ENCODE data around the gene GRIK4. TPM values are rescaled to one million over a fixed set of nuclear protein-coding genes. Genes with fewer than 3 reads are reported as not detected.
A peak's percentile ranks its signal among the peaks of the same experiment; 100 is the strongest.

GRIK4 gene
- total RNA-seq, 1 experiment from 2014 or later: 3.3 TPM

DNA sequence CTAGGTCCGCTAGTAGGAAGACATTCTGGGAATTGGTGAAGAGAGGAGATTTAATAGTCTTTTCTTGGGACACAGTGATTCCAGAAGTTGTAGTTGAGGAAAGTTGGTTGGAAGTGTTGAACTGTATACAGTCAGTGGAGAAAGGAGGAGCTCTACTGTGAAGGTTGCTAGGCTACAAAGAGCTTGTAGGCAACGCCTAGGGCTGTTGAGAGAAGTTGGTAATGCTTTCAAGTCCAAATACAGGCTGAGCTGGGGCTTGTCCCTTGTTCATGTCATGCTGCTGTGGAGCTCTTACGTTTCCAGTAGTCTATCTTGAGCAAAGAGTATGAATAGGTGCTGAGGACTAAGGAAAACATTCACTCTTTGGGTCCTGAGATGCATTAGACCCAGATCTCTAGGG is 513.4 kb downstream of the GRIK4 start:
- peak overlapping the region; percentile 72 for H3K4me3 Mint-ChIP-seq
- peaks cover 7% of the 10 kb centered on the region; the same call in 1 of the 2 replicates for H3K9me3 Mint-ChIP-seq
- H3K27ac Mint-ChIP-seq: peak overlapping the region; percentile 65
- TF ChIP-seq NFE2L1 (CRISPR knock-in tag; IDR thresholded peaks at IDR 0.05) (no peak), ATF2 (CRISPR knock-in tag; IDR thresholded peaks at IDR 0.05; ENCODE audit: borderline replicate concordance, low read depth) (no peak), TP53 (CRISPR knock-in tag; IDR thresholded peaks at IDR 0.05) (no peak)
- CTCF ChIA-PET: interaction anchor here (0.7 to 2.1 kb wide), 5 partner anchors 39 to 424 kb away, joined by 3 to 8 read pairs (median 4); no protein-coding TSS in a partner anchor
- peaks cover 12% of the 10 kb centered on the region for H3K4me1 Mint-ChIP-seq
- no peaks in the 10 kb centered on the region for H3K36me3 Mint-ChIP-seq
- POLR2A ChIA-PET: no interaction called here
- no peak for ATAC-seq
- H3K27me3 Mint-ChIP-seq (ENCODE audit: low read depth): no peaks in the 10 kb centered on the region
- DNase-seq (ENCODE audit: low spot score): no peak

GRCh38 chr11:121029153-121029552 is 517.6 kb downstream of the GRIK4 start:
- DNase-seq (ENCODE audit: low spot score) (no peak), ATAC-seq (no peak)
- POLR2A ChIA-PET: interaction anchor here (0.6 kb wide), 1 partner anchor 19 kb away, joined by 4 read pairs; no protein-coding TSS in a partner anchor
- H3K4me1 Mint-ChIP-seq: peaks cover 12% of the 10 kb centered on the region
- CTCF ChIA-PET: interaction anchor here (0.9 kb wide), 1 partner anchor 165 kb away, joined by 3 read pairs; no protein-coding TSS in a partner anchor
- H3K27me3 Mint-ChIP-seq (ENCODE audit: low read depth): no peaks in the 10 kb centered on the region
- H3K9me3 Mint-ChIP-seq: no peaks in the 10 kb centered on the region
- no peaks in the 10 kb centered on the region for H3K36me3 Mint-ChIP-seq
- no peak overlapping the region for H3K27ac Mint-ChIP-seq
- no peak overlapping the region for H3K4me3 Mint-ChIP-seq
- TF ChIP-seq PRRX2 (CRISPR knock-in tag; IDR thresholded peaks at IDR 0.05) (no peak), HMGXB4 (CRISPR knock-in tag; IDR thresholded peaks at IDR 0.05) (no peak), GABPB1 (CRISPR knock-in tag; IDR thresholded peaks at IDR 0.05) (no peak), ATF1 (CRISPR knock-in tag; IDR thresholded peaks at IDR 0.05) (no peak), JAZF1 (CRISPR knock-in tag; IDR thresholded peaks at IDR 0.05) (no peak)
- TF ChIP-seq, protein P1, sequence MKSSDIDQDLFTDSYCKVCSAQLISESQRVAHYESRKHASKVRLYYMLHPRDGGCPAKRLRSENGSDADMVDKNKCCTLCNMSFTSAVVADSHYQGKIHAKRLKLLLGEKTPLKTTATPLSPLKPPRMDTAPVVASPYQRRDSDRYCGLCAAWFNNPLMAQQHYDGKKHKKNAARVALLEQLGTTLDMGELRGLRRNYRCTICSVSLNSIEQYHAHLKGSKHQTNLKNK (CRISPR knock-in tag; IDR thresholded peaks at IDR 0.05): no peak

DNA sequence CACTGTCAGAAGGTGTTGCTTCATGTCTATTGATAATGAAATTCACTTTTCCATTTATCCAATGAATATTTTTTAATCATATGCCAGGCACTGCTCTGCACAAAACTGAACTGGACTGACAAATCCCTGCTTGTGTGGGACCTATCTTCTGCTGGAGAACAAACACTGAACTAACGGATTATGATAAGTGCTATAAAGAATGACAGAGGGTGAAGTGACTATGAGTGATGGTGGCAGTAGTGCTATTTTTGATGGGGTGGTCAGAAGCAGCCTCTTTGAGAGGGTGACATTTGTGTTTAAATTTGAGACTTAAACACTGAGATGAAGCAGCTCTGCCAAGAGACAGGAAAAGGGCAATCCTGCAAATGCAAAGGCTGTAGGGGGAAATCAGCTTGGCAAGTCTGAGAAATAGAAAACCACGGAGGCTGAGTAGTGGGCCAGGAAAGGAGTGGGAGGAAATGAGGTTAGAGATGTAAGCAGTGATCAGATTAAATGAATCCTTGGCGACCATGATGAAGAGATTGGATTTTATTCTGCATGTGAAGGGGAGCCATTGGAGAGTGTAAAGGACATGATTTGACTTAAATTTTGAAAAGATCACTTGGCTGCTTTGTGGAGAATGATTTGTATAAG is 518.4 kb downstream of the GRIK4 start:
- CTCF ChIA-PET: interaction anchor here (0.9 kb wide), 1 partner anchor 165 kb away, joined by 3 read pairs; no protein-coding TSS in a partner anchor
- TF ChIP-seq IRF1 (CRISPR knock-in tag; IDR thresholded peaks at IDR 0.05): no peak
- TF ChIP-seq HMGXB4 (CRISPR knock-in tag; IDR thresholded peaks at IDR 0.05): no peak
- TF ChIP-seq ZNF121 (CRISPR knock-in tag; IDR thresholded peaks at IDR 0.05): no peak
- TF ChIP-seq, protein P2, sequence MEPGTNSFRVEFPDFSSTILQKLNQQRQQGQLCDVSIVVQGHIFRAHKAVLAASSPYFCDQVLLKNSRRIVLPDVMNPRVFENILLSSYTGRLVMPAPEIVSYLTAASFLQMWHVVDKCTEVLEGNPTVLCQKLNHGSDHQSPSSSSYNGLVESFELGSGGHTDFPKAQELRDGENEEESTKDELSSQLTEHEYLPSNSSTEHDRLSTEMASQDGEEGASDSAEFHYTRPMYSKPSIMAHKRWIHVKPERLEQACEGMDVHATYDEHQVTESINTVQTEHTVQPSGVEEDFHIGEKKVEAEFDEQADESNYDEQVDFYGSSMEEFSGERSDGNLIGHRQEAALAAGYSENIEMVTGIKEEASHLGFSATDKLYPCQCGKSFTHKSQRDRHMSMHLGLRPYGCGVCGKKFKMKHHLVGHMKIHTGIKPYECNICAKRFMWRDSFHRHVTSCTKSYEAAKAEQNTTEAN (CRISPR knock-in tag; IDR thresholded peaks at IDR 0.05): no peak
- no peak for TF ChIP-seq GRHL2 (CRISPR knock-in tag; IDR thresholded peaks at IDR 0.05; ENCODE audit: insufficient replicate concordance, severe bottlenecking)
- TF ChIP-seq ATF2 (CRISPR knock-in tag; IDR thresholded peaks at IDR 0.05; ENCODE audit: borderline replicate concordance, low read depth): no peak
- TF ChIP-seq MAX (CRISPR knock-in tag; IDR thresholded peaks at IDR 0.05): no peak
- no peak for TF ChIP-seq ESRRA (CRISPR knock-in tag; IDR thresholded peaks at IDR 0.05; ENCODE audit: borderline replicate concordance)
- TF ChIP-seq MXD4 (CRISPR knock-in tag; IDR thresholded peaks at IDR 0.05; ENCODE audit: borderline replicate concordance): no peak
- TF ChIP-seq, protein P3, sequence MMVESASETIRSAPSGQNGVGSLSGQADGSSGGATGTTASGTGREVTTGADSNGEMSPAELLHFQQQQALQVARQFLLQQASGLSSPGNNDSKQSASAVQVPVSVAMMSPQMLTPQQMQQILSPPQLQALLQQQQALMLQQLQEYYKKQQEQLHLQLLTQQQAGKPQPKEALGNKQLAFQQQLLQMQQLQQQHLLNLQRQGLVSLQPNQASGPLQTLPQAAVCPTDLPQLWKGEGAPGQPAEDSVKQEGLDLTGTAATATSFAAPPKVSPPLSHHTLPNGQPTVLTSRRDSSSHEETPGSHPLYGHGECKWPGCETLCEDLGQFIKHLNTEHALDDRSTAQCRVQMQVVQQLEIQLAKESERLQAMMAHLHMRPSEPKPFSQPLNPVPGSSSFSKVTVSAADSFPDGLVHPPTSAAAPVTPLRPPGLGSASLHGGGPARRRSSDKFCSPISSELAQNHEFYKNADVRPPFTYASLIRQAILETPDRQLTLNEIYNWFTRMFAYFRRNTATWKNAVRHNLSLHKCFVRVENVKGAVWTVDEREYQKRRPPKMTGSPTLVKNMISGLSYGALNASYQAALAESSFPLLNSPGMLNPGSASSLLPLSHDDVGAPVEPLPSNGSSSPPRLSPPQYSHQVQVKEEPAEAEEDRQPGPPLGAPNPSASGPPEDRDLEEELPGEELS (CRISPR knock-in tag; IDR thresholded peaks at IDR 0.05): no peak
- no peak for TF ChIP-seq FOXK1 (CRISPR knock-in tag; IDR thresholded peaks at IDR 0.05)
- TF ChIP-seq ZNF263 (CRISPR knock-in tag; IDR thresholded peaks at IDR 0.05; ENCODE audit: low read depth): no peak

More for the DNA sequence above, 518.4 kb downstream of the GRIK4 start:
- peak overlapping the region; percentile 13; the same call in 1 of the 2 replicates for H3K27ac Mint-ChIP-seq
- DNase-seq (ENCODE audit: low spot score): no peak
- no peaks in the 10 kb centered on the region for H3K36me3 Mint-ChIP-seq
- no peaks in the 10 kb centered on the region for H3K9me3 Mint-ChIP-seq
- H3K4me3 Mint-ChIP-seq: no peak overlapping the region
- POLR2A ChIA-PET: interaction anchor here (0.6 kb wide), 1 partner anchor 19 kb away, joined by 4 read pairs; no protein-coding TSS in a partner anchor
- no peak for ATAC-seq
- peaks cover 7% of the 10 kb centered on the region for H3K4me1 Mint-ChIP-seq
- H3K27me3 Mint-ChIP-seq (ENCODE audit: low read depth): no peaks in the 10 kb centered on the region

Measured in WTC11 (cell line).